Measurements from ENCODE around the gene ACP7. TPM values are rescaled to one million over a fixed set of nuclear protein-coding genes. Genes with fewer than 3 reads are reported as not detected.
"Not testable (repeated sequence)": the region's sequence is repeated elsewhere in the genome, so short reads cannot be mapped to it uniquely, and the experiment has no call there.

ACP7 gene
- total RNA-seq, 2 donors from 2014 or later: 0.80 TPM; not detected in 1

DNA sequence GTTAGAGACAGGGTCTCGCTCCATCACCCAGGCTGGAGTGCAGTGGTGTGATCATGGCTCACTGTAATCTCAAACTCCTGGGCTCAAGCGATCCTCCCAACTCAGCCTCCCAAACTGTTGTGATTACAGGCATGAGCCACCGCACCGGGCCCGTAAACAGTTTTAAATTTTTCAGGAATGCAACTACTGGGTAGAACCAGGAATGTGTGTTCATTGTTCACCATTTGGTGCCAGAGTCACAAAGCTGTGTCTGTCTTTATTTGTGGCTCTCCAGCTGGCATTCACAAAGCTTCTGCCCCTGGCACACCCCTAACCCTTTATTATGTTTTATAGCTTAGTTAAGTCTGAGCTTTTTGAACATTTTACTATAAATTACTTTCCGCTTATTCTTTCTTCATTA lies 19.8 kb upstream of the ACP7 start:
- no peak overlapping the region for H3K4me3 ChIP-seq
- intact Hi-C loops (cut with DNase I): no loop called here
- H3K27ac ChIP-seq: no peak overlapping the region
- WGBS: 60% methylated on average over 6 of the region's 6 CpGs
- no peaks in the 10 kb centered on the region for H3K36me3 ChIP-seq
- TF ChIP-seq, protein P1, sequence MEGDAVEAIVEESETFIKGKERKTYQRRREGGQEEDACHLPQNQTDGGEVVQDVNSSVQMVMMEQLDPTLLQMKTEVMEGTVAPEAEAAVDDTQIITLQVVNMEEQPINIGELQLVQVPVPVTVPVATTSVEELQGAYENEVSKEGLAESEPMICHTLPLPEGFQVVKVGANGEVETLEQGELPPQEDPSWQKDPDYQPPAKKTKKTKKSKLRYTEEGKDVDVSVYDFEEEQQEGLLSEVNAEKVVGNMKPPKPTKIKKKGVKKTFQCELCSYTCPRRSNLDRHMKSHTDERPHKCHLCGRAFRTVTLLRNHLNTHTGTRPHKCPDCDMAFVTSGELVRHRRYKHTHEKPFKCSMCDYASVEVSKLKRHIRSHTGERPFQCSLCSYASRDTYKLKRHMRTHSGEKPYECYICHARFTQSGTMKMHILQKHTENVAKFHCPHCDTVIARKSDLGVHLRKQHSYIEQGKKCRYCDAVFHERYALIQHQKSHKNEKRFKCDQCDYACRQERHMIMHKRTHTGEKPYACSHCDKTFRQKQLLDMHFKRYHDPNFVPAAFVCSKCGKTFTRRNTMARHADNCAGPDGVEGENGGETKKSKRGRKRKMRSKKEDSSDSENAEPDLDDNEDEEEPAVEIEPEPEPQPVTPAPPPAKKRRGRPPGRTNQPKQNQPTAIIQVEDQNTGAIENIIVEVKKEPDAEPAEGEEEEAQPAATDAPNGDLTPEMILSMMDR (IDR thresholded peaks at IDR 0.05): no peak
- TF ChIP-seq POLR2AphosphoS5 (IDR thresholded peaks at IDR 0.05) (no peak), POLR2A (IDR thresholded peaks at IDR 0.05) (no peak)
- no peaks in the 10 kb centered on the region for H3K27me3 ChIP-seq (replicated peaks; ENCODE audit: insufficient read depth)
- no peaks in the 10 kb centered on the region for H3K4me1 ChIP-seq (replicated peaks)
- DNase-seq (ENCODE audit: low spot score): no peak
- no peaks in the 10 kb centered on the region for H3K9me3 ChIP-seq

DNA sequence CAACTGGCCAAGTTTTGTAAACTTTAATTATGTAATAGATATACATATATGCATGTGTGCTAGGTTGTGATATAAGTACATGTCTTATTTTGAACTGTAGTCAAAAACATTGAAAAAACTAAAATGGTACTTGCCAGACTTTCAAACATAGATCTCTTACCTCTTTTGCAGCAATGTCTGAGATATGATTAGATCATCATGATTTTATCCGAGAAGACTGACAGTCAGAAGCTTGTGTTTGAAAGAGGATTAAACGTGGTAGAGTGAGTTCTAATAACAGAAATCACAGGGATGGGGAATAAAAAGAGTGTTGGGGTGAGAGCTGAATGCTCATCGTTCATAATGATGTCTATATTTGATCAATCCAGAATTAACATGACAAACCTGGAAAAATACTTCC lies 18.2 kb upstream of the ACP7 start:
- DNase-seq (ENCODE audit: low spot score): no peak
- Histone ChIP-seq H3K27ac (no peak overlapping the region), H3K4me1 (replicated peaks) (no peaks in the 10 kb centered on the region), H3K4me3 (no peak overlapping the region), H3K36me3 (no peaks in the 10 kb centered on the region), H3K9me3 (no peaks in the 10 kb centered on the region), H3K27me3 (replicated peaks; ENCODE audit: insufficient read depth) (no peaks in the 10 kb centered on the region)
- intact Hi-C loops (cut with DNase I): no loop called here
- TF ChIP-seq, protein P1 (IDR thresholded peaks at IDR 0.05): no peak
- no peak for TF ChIP-seq POLR2A (IDR thresholded peaks at IDR 0.05)
- TF ChIP-seq POLR2AphosphoS5 (IDR thresholded peaks at IDR 0.05): no peak
- 72% methylated on average over 3 of the region's 3 CpGs for WGBS

- Histone ChIP-seq H3K36me3 (no peaks in the 10 kb centered on the region), H3K9me3 (no peaks in the 10 kb centered on the region), H3K4me3 (no peak overlapping the region), H3K27me3 (replicated peaks; ENCODE audit: insufficient read depth) (no peaks in the 10 kb centered on the region), H3K27ac (no peak overlapping the region), H3K4me1 (replicated peaks) (no peaks in the 10 kb centered on the region)
- TF ChIP-seq POLR2A (IDR thresholded peaks at IDR 0.05) (no peak), POLR2AphosphoS5 (IDR thresholded peaks at IDR 0.05) (no peak)
- TF ChIP-seq, protein P1 (IDR thresholded peaks at IDR 0.05): no peak
- 92% methylated on average over 4 of the region's 4 CpGs for WGBS
- DNase-seq (ENCODE audit: low spot score): no peak
- intact Hi-C loops (cut with DNase I): no loop called here
Observed at GRCh38 chr19:39067104-39067503, 17.1 kb upstream of the ACP7 start.

DNA sequence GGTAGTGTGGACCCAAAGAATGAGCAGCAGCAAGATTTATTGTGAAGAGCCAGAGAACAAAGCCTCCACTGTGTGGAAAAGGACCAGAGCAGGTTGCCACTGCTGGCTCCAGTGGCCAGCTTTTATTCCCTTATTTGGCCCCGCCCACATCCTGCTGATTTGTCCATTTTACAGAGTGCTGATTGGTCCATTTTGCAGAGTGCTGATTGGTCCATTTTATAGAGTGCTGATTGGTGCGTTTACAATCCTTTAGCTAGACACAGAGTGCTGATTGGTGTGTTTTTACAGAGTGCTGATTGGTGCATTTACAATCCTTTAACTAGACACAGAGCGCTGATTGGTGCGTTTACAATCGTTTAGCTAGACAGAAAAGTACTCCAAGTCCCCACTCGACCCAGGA lies 15.9 kb upstream of the ACP7 start:
- WGBS: 88% methylated on average over 6 of the region's 6 CpGs
- not testable (repeated sequence) for DNase-seq (ENCODE audit: low spot score)

DNA sequence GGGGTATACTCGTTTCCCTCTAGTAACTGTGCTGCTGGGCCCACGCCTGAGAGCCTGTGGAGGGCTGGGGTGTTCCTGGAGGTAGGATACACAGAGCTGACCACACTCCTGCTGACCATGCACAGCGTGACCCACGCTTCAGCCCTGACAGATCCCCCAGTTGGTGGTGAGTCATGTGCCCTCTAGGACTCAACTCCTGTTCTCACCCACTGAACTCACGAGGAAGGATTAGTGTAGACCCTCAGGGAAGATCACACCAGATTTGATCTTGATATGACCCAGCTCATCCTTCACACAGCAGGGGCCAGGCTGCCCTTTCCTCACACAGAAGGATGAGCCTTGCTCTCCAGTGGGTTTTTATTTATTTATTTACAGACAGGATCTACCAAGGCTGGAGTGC lies 13.3 kb upstream of the ACP7 start:
- TF ChIP-seq POLR2AphosphoS5 (IDR thresholded peaks at IDR 0.05): no peak
- H3K27me3 ChIP-seq (replicated peaks; ENCODE audit: insufficient read depth): no peaks in the 10 kb centered on the region
- H3K27ac ChIP-seq: no peak overlapping the region
- H3K4me3 ChIP-seq: no peak overlapping the region
- no peaks in the 10 kb centered on the region for H3K4me1 ChIP-seq (replicated peaks)
- intact Hi-C loops (cut with DNase I): no loop called here
- H3K36me3 ChIP-seq: no peaks in the 10 kb centered on the region
- 93% methylated on average over 5 of the region's 5 CpGs for WGBS
- no peak for DNase-seq (ENCODE audit: low spot score)
- no peaks in the 10 kb centered on the region for H3K9me3 ChIP-seq

More for the DNA sequence above, 15.9 kb upstream of the ACP7 start:
- H3K27me3 ChIP-seq (replicated peaks; ENCODE audit: insufficient read depth); H3K4me1 ChIP-seq (replicated peaks); H3K36me3 ChIP-seq; H3K4me3 ChIP-seq; H3K9me3 ChIP-seq; intact Hi-C loops (cut with DNase I); H3K27ac ChIP-seq: not testable (repeated sequence)

- no peaks in the 10 kb centered on the region for H3K27me3 ChIP-seq (replicated peaks; ENCODE audit: insufficient read depth)
- WGBS: 57% methylated on average over 3 of the region's 3 CpGs
- no peaks in the 10 kb centered on the region for H3K4me1 ChIP-seq (replicated peaks)
- DNase-seq (ENCODE audit: low spot score): no peak
- no peaks in the 10 kb centered on the region for H3K9me3 ChIP-seq
- intact Hi-C loops (cut with DNase I): no loop called here
- no peak overlapping the region for H3K4me3 ChIP-seq
- H3K27ac ChIP-seq: no peak overlapping the region
- H3K36me3 ChIP-seq: no peaks in the 10 kb centered on the region
- TF ChIP-seq POLR2A (IDR thresholded peaks at IDR 0.05): no peak
- no peak for TF ChIP-seq POLR2AphosphoS5 (IDR thresholded peaks at IDR 0.05)
- TF ChIP-seq, protein P1 (IDR thresholded peaks at IDR 0.05): no peak
Observed at GRCh38 chr19:39074205-39074692, 9.9 kb upstream of the ACP7 start.

All from prostate gland (tissue), 2 donors.